WI38 (cell line): ENCODE measurements around the gene PSRC1.

Experiments
- H3K4me3 ChIP-seq: 2 replicates; pipeline ENCODE4 v1.5.1; 2011; ENCODE audit warnings: low read depth, mild to moderate bottlenecking, control low read depth, low read length
- TF ChIP-seq, protein P1 (sequence below): IDR thresholded peaks from 2 replicates; pipeline ENCODE4 v1.5.1; 2012; ENCODE audit warnings: low read depth, mild to moderate bottlenecking, control low read depth, low read length

The PSRC1 gene

GRCh38 chr1:109261006-109261405 is 21.9 kb downstream of the PSRC1 start:
- TF ChIP-seq, protein P1, sequence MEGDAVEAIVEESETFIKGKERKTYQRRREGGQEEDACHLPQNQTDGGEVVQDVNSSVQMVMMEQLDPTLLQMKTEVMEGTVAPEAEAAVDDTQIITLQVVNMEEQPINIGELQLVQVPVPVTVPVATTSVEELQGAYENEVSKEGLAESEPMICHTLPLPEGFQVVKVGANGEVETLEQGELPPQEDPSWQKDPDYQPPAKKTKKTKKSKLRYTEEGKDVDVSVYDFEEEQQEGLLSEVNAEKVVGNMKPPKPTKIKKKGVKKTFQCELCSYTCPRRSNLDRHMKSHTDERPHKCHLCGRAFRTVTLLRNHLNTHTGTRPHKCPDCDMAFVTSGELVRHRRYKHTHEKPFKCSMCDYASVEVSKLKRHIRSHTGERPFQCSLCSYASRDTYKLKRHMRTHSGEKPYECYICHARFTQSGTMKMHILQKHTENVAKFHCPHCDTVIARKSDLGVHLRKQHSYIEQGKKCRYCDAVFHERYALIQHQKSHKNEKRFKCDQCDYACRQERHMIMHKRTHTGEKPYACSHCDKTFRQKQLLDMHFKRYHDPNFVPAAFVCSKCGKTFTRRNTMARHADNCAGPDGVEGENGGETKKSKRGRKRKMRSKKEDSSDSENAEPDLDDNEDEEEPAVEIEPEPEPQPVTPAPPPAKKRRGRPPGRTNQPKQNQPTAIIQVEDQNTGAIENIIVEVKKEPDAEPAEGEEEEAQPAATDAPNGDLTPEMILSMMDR = no peak
- H3K4me3 ChIP-seq = no peak overlapping the region

GRCh38 chr1:109259674-109260557 is 23.0 kb downstream of the PSRC1 start:
- TF ChIP-seq, protein P1 = no peak
- H3K4me3 ChIP-seq = no peak overlapping the region

DNA sequence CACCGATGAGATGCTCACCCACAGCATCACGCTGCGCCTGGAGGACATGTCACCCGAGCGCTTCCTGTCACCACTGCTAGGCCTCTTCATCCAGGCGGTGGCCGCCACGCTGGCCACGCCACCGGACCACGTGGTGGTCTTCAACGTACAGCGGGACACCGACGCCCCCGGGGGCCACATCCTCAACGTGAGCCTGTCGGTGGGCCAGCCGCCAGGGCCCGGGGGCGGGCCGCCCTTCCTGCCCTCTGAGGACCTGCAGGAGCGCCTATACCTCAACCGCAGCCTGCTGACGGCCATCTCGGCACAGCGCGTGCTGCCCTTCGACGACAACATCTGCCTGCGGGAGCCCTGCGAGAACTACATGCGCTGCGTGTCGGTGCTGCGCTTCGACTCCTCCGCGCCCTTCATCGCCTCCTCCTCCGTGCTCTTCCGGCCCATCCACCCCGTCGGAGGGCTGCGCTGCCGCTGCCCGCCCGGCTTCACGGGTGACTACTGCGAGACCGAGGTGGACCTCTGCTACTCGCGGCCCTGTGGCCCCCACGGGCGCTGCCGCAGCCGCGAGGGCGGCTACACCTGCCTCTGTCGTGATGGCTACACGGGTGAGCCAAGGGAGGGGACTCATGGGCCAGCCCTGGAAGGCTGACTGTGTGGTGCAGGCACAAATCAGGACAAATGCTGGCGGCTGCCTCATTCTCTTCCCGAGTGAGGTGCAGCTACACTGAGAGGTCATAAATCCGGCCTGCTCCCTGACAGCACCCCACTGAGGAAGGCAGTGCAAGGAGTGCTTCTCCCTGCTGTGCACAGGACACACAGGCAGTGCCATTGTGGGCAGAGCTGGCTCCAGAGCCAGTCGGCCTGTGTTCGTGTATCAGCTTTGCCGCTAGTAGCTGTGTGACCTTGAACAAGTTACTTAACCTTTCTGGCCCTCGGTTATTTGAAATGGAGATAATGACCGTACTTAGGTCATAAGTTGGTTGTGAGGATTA is 24.2 kb downstream of the PSRC1 start:
- TF ChIP-seq, protein P1 = no peak
- no peak overlapping the region for H3K4me3 ChIP-seq

- H3K4me3 ChIP-seq = no peak overlapping the region
- TF ChIP-seq, protein P1 = no peak
Observed at GRCh38 chr1:109257682-109258421, 25.1 kb downstream of the PSRC1 start.

GRCh38 chr1:109256971-109257681 is 25.8 kb downstream of the PSRC1 start:
- TF ChIP-seq, protein P1 = no peak
- H3K4me3 ChIP-seq = no peak overlapping the region

DNA sequence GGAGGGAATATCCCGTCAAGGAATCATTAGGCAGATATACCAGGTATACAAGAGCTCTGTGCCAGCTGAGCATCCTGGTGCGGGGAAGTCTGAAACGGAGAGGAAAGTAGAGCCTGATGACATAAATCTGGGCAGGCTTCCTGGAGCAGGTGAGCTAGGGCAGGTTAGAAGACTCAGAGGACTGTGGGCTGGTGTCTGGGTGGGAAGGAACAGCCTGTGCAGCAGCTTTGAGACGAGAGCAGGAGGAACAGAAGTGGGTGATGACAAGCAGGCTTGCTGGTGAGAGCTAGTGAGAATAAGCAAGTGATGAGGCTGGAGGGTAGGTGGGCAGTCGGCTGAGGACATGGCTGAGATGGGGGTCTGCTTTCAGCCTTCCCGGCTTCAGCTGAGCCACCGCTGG is 26.9 kb downstream of the PSRC1 start:
- TF ChIP-seq, protein P1 = no peak
- no peak overlapping the region for H3K4me3 ChIP-seq
